HG03103 (cell line): ENCODE data around the gene MAP3K6.

ENCODE experiments used
- ATAC-seq: cut with Tn5 transposase; IDR thresholded peaks from one replicate; pipeline ENCODE4 v1.9.1; 2021; ENCODE audit warnings: low read depth; ENCODE audit not compliant: unreplicated experiment

Gene MAP3K6

GRCh38 chr1:27357281-27358037 is 9.3 kb downstream of the MAP3K6 start:
- peak; percentile 47 for ATAC-seq

- ATAC-seq: no peak
Observed at GRCh38 chr1:27356619-27357280, 10.0 kb downstream of the MAP3K6 start.

GRCh38 chr1:27356277-27356618 is 10.5 kb downstream of the MAP3K6 start:
- ATAC-seq: no peak

GRCh38 chr1:27355683-27356082 is 11.1 kb downstream of the MAP3K6 start:
- ATAC-seq: no peak

- no peak for ATAC-seq
Observed at GRCh38 chr1:27353629-27354028, 13.1 kb downstream of the MAP3K6 start.

- ATAC-seq: no peak
Observed at GRCh38 chr1:27353166-27353565, 13.6 kb downstream of the MAP3K6 start.

GRCh38 chr1:27351541-27352107 is 15.1 kb downstream of the MAP3K6 start:
- no peak for ATAC-seq

GRCh38 chr1:27350663-27351540 is 15.9 kb downstream of the MAP3K6 start:
- ATAC-seq: no peak

- ATAC-seq: no peak
Observed at GRCh38 chr1:27349784-27350662, 16.7 kb downstream of the MAP3K6 start.

- no peak for ATAC-seq
Observed at GRCh38 chr1:27348861-27349783, 17.6 kb downstream of the MAP3K6 start.

GRCh38 chr1:27346991-27347624 is 19.7 kb downstream of the MAP3K6 start:
- no peak for ATAC-seq

- no peak for ATAC-seq
Observed at GRCh38 chr1:27346357-27346756, 20.4 kb downstream of the MAP3K6 start.

- ATAC-seq: no peak
Observed at GRCh38 chr1:27345272-27345671, 21.5 kb downstream of the MAP3K6 start.

- ATAC-seq: no peak
Observed at GRCh38 chr1:27343639-27344025, 23.1 kb downstream of the MAP3K6 start.

- no peak for ATAC-seq
Observed at GRCh38 chr1:27342778-27343638, 23.8 kb downstream of the MAP3K6 start.

GRCh38 chr1:27342391-27342777 is 24.4 kb downstream of the MAP3K6 start:
- ATAC-seq: no peak

GRCh38 chr1:27341525-27342252 is 25.1 kb downstream of the MAP3K6 start, which contains the start of gene SYTL1:
SYTL1 (plus strand) TSS chr1:27342022; CDS start chr1:27345335, 3,313 bp downstream.
- ATAC-seq: peak; percentile 53
